G401.6 (cell line): ENCODE measurements around the gene PROSER3.

Experiments
- FAIRE-seq: peaks from 2 replicates; lab custom pipeline; 2012; peaks lifted over from hg19 to GRCh38; lab: Jason Lieb, UNC

The PROSER3 gene

GRCh38 chr19:35739275-35740107 lies 18.5 kb upstream of the PROSER3 start:
- FAIRE-seq = no peak

- no peak for FAIRE-seq
These were observed 17.9 kb upstream of the PROSER3 start for GRCh38 chr19:35740108-35740422.

DNA sequence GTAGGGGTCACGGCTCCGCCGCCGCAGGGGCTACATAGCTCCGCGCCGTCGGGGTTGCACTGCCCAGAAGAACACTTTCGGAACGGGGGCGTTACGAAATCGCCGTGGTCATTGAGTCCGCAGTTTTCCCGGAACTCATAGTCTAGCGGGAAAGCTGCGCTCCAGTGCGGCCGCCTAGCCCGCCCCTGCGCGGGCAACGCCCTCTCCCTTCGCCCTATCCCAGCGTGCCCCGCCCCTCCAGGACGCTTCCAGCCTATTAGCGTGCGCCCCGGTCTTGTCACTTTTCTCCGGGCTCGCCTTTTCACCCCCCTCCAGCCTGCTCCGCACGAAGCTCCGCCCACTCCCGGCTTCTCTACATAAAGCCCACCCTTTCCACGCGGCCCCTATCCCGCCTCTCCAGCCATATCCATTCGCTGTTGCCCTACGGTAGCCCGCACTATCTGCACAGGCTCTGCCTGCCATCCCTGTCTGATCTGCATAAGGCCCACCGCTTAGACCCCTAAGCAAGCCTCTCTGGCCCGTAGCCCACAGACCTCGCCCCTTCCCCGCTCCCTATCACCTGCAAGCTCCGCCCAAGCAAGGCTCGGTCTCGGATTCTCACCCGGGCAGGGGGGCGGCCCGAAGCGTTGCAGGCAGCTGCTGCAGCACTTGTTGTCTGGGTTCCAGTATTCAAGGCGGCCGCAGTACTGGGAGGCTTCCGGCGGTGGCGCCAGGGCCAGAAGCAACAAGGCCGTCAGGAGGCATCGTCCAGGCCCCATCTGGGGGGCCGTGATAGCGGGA lies 17.4 kb upstream of the PROSER3 start:
- peak; percentile 96 for FAIRE-seq

DNA sequence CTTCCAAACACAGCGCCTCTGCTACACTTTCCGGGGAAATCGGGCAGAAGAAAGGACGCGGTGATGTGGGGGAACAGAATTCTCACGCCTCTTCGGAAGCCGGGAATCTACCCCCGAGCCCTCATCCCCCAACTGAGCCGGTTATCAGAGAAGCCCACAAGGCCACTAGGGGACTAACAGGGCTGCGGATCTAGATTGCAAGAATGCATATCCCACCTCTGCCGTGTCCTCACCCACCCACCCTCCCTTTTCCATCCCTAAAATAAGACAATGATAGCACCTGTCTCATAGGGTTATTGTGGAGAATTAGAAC lies 16.8 kb upstream of the PROSER3 start:
- no peak for FAIRE-seq

DNA sequence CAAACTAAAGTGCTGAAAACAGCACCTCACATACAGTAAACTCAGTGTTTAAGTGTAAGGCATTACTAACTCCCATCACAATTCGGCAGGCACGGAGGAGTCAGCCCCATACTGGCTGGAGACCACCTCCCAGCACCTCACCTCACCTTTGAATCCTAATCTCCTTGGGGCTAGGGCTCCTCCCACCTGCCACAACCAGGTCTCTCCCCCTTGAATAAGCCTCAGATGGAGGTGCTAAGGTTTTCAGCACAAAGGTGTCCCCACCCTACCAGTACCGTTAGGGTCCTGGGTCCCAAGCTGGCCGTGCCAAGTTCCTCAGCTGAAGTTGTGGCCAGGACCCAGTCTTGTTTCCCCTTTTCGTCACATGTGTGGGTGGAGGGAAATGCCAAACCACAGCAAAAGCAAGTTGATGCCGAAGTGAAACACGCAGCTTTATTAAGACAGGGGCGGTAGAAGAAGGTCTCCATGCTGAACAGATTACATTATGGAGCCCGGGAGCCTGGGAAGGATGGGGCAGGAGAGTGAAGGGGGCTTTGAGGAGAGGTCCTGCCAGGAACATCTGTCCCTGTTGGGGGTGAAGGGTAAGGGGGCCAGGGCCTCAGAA lies 15.8 kb upstream of the PROSER3 start, which contains the start of gene IGFLR1:
Gene IGFLR1 (minus strand): TSS at position 332 of the 604 bp plus-strand sequence. CDS start 1,272 bp downstream, outside the sequence.
- no peak for FAIRE-seq

DNA sequence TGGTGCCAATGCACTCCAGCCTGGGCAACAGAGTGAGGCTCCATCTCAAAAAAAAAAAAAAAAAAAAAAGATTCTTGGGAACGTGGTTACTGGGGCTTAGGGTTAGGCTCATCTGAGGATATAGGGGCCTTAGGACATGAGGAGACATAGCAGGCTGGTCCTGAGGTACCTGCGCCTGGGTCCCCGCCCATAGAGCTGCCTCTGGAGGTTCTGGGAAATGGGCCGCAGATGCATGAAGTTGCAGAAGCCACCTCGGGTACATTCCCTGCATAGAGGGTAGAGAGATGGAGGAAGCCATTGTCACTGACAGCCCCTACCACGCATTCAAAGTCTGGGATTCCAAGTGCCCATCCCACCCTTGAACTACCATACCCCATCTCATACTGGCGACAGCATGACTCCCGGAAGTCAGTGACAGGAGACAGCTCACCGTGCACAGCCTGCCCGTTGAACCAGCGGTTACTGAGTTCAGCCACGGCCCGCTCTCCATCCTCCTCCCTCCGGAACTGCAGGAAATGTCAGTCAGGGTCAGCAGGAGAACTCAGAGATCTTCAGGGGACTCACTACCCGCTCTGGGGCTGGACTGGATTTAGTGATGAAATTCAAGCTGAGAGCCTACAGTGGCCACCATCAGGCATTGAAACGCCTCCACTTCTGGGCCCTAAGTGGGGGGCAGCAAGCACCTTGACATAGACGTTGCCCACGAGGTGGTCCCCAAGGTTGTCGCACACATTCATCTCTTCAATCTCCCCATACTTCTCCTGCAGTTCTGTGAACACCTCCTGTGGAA lies 14.1 kb upstream of the PROSER3 start:
- FAIRE-seq = no peak

DNA sequence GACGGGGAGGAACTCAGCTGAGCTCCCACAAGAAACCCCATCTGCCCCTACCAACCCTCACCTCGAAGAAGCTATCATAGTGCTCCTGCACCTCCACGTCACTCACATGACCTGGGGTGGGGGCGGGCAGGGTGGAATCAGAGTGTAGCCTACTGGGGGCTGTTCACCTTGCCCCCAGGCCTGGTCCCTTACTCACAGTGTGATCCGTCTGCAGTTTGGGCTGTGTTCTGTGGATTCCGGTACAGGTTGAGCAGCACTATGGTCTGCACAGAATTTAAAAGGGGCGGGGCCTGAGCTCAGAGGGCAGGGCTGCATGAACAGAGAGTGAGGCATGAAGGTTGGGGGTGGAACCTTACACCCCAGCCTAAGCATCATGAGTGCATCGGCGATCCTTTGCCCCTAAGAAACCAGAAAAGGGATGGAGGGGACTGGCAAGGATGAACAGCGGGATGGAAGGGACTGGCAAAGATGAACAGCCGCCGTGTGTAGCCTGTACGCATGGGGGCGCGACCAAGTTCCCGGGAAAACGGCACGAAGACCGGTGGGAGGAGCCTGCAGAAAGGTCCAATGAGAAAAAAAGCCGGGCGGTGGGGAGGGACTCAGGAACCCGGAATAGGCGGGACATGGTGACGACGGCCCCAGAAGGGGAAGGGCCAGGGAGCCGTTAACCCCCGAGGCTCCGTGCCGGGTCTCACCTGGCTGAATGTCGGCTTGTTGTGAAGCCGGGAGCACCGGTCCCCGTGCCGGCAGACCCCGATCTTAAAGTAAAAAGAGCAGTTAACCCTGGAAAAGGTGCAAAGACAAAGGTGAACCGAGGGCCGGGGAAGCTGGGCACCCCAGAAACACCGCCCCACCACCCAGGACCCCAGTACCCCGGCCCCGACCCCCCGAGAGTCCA lies 13.3 kb upstream of the PROSER3 start:
- FAIRE-seq = peak; percentile 95

- FAIRE-seq = peak; percentile 98
These were observed 12.5 kb upstream of the PROSER3 start, which contains the start of the genes PSENEN and U2AF1L4 for GRCh38 chr19:35745328-35746086. TSS of gene PSENEN (plus strand) at chr19:35745651. CDS start at chr19:35745931, 280 bp downstream. TSS of gene U2AF1L4 (minus strand) at chr19:35745418. CDS start at chr19:35745391, 27 bp downstream.

- no peak for FAIRE-seq
These were observed 11.9 kb upstream of the PROSER3 start for GRCh38 chr19:35746087-35746462.

- FAIRE-seq = no peak
These were observed 11.4 kb upstream of the PROSER3 start for GRCh38 chr19:35746531-35746930.

- FAIRE-seq = peak; percentile 98
These were observed 9.6 kb upstream of the PROSER3 start, which contains the start of gene LIN37 for GRCh38 chr19:35748106-35749020. TSS of gene LIN37 (plus strand) at chr19:35748576. CDS start at chr19:35748725, 149 bp downstream.

DNA sequence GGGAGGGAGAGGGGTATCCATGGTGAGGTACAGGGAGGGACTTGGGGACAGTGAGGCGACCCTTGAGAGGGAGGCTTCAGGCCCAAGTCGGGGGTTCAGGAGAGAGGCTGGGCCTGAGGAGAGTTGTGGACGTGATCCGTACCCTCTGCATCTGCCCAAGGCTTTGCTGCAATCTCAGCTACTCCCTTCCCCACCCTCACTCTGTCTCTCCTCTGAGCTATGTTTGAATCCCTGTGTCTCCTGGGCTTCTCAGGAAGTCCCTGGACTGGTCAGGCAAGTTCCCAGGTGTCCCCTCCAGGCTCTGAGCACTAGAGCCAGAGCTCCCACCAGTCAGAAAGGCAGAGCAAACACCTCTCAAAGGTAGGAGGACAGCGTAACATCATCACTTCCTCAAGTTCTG lies 7.8 kb upstream of the PROSER3 start:
- no peak for FAIRE-seq

DNA sequence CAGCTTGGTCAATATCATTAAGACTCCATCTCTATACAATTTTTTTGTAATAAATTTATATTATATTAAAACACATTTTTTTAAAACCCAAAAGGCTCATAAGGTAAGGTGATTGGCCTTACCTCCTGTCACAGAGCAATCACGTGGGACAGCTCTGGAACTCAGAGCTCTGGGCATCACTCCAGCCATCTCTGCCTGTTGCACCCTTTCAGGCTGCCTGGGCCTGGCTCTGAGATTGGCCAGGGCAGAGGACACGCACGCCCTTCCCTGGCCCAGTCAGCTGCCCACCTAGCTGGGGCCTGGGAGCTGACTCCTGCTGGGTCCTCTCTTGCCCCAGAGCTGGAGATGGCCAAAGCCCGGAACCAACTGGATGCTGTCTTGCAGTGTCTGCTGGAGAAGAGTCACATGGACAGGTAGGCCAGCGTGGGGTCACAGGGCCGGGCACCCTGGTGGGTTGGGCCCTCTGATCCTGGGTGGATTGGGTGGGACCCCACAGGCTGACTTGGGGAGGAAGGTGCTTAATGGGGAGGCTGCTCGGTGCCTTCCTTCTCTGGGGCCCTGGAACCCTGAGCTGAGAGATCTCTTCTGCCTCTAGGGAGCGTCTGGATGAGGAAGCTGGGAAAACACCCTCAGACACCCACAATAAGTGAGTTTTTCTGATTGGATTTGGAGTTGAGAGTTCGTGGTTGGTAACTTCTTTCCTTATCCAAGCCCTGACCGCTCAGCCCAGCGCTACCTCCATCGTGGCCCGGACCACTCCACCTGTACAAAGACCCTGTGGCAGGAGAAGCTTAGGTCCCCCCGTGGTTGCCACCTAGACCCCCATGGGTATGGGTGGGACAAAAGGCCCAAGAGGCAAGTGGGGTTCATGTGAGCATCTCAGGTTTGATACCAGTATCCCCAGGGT lies 5.9 kb upstream of the PROSER3 start:
- no peak for FAIRE-seq

DNA sequence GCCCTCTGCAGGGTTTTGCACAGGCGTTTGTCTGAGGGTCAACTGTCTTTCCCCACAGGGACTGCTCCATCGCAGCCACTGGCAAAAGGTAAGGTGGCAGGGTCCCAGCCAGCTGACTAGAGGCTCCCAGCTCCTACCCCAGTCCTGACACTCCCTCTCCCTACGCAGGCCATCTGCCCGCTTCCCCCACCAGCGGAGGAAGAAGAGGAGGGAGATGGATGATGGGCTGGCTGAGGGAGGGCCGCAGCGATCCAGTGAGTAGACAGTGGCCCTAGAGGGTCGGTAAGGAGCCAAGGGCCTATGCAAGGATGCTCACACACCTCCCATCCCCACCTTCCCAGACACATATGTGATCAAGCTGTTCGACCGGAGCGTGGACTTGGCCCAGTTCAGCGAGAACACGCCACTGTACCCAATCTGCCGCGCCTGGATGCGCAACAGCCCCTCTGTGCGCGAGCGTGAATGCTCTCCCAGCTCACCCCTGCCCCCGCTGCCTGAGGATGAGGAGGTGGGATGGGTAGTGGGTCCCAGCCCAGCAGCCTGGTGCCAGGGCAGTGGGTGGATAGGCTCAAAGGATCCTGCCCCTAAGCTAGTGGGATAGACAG lies 5.1 kb upstream of the PROSER3 start:
- FAIRE-seq = no peak

DNA sequence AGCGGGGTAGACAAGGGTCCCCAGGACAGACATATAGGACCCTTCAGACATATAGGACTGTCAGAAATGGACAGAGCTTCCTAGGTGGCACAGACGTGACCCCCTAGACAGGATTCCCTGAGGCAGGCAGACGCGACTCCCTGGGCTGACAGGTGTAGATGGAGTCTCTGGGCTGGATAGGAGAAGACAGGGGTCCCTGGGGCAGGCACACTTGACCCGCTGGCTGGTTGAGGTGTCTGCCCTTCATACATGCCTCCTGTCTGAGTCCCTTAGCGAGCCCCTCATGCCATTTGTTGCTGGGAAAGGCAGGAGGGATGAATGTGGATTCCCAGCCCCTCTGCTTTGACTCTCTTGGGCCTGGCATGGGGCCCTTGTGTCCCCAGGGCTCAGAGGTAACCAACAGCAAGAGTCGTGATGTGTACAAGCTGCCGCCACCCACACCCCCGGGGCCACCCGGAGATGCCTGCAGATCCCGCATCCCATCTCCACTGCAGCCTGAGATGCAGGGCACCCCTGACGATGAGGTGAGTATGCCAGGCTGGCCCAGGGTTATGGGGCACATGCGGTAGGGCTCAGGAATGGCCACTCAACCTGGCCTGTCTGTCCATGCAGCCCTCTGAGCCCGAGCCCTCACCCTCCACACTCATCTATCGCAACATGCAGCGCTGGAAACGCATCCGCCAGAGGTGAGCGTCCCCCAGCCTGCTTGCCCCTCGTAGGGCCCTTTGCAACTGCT lies 4.2 kb upstream of the PROSER3 start:
- no peak for FAIRE-seq

DNA sequence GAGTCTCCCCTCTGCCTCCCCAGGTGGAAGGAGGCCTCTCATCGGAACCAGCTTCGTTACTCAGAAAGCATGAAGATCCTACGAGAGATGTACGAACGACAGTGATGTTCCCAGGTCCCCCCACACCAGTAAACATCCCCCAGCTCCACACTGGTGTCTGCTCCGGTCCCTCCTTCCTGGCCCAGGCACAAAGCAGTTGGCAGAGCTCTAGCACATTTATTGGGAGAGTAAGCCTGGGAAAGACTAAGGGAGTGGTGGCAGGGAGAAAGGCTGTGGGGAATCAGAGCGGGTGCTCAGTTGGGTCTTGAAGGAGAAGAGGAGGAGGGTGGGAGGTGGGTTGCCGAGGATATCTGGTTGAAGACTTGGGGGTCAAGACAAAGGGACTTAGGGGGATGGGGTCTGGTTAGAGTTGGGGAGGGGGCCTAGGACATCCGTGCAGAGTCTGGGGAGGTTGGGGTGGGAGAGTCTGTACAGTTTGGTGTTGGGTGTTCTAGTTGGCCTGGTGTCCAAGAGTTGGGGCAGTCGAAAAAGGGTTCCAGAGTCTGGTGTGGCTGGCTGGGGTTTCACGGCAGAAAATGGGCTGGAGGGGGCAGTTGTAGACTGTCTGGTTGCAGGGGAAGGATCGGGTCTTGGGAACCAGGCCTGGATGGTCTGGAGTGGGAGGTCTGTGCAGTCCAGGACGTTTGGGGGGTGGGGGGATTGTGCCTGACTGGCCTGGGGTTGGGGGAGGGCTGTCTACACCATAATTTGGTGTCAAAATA lies 3.4 kb upstream of the PROSER3 start:
- no peak for FAIRE-seq
